ENCODE measurements around the gene TUBGCP3. TPM values are rescaled to one million over a fixed set of nuclear protein-coding genes. Genes with fewer than 3 reads are reported as not detected.

Gene TUBGCP3
- total and polyA plus RNA-seq, 7 donors: 7.4 to 15.3 (median 13.1) TPM

- Histone ChIP-seq H3K4me1 (peaks cover 2% of the 10 kb centered on the region), H3K27ac (no peak overlapping the region), H3K4me3 (no peak overlapping the region), H3K36me3 (ENCODE audit: insufficient read depth in 1 of 2, low read depth in 1 of 2) (no peaks in the 10 kb centered on the region), H3K9me3 (no peaks in the 10 kb centered on the region), H3K27me3 (ENCODE audit: insufficient read depth in 3 of 3, low read length in 2 of 3) (peaks cover 0 to 10% (median 0%) of the 10 kb centered on the region in 3 donors)
- no peak for TF ChIP-seq CTCF (IDR thresholded peaks at IDR 0.05)
- DNase-seq (no peak), ATAC-seq (no peak)
- intact Hi-C loops (cut with DNase I): no loop called here
- WGBS, 3 donors: 68 to 74% (median 71%) methylated on average over 8 of the region's 8 CpGs
These were observed 14.2 kb upstream of the TUBGCP3 start for GRCh38 chr13:112602189-112602588.

DNA sequence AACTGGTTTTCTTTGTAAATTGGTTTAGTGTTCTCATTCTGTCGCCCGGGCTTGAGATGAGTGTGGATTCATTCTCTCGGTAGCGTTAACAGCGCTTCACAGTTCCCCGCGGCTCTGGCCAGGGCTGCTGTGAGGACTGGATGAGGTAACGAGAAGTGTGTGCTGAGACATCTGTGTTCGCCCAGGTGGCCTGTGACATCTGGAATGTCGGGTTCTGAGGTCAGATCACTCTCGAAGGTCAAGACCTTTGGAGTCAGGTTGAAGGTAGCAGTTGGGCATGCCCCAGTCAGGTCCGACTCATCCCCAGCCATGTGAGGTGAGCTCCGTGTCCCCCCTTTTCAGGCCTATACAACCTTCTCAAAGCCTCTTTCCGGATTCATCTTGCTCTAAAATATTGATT, 13.4 kb upstream of the TUBGCP3 start:
- DNase-seq (no peak), ATAC-seq (no peak)
- Histone ChIP-seq H3K4me3 (no peak overlapping the region), H3K9me3 (no peaks in the 10 kb centered on the region), H3K27me3 (ENCODE audit: insufficient read depth in 3 of 3, low read length in 2 of 3) (peaks cover 0 to 10% (median 0%) of the 10 kb centered on the region in 3 donors), H3K27ac (no peak overlapping the region), H3K4me1 (no peaks in the 10 kb centered on the region), H3K36me3 (ENCODE audit: insufficient read depth in 1 of 2, low read depth in 1 of 2) (no peaks in the 10 kb centered on the region)
- TF ChIP-seq CTCF (IDR thresholded peaks at IDR 0.05): no peak
- 88 to 89% (median 88%) methylated on average over 14 of the region's 14 CpGs for WGBS, 3 donors
- intact Hi-C loops (cut with DNase I): no loop called here

GRCh38 chr13:112596235-112596634, 8.3 kb upstream of the TUBGCP3 start:
- Histone ChIP-seq H3K27me3 (ENCODE audit: insufficient read depth in 3 of 3, low read length in 2 of 3) (no peaks in the 10 kb centered on the region), H3K27ac (no peak overlapping the region), H3K4me1 (no peaks in the 10 kb centered on the region), H3K4me3 (no peak overlapping the region), H3K9me3 (no peaks in the 10 kb centered on the region), H3K36me3 (ENCODE audit: insufficient read depth in 1 of 2, low read depth in 1 of 2) (no peaks in the 10 kb centered on the region)
- DNase-seq (no peak), ATAC-seq (no peak)
- no peak for TF ChIP-seq CTCF (IDR thresholded peaks at IDR 0.05)
- intact Hi-C loops (cut with DNase I): no loop called here
- 83 to 89% (median 85%) methylated on average over 2 of the region's 2 CpGs for WGBS, 3 donors

DNA sequence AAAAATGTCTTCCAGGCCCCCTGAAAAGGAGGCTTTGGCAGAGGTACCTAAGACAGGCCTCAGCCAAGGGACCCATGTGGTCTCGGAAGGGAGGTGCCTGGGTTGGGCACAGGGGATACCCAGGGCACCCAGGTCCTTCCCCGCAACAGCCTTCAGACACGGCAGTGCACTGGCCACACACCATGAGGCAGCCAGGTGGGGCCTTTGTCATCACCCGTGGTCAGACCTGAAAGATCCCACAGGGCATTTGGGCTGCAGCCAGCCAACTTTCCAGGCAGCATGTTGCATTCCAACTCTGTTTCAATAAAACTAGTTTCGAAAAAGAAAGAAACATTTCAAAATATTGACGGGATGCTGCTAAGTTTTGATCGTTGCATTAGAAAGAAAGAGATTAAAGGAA, 4.7 kb upstream of the TUBGCP3 start:
- Histone ChIP-seq H3K27ac (no peak overlapping the region), H3K4me1 (no peaks in the 10 kb centered on the region), H3K36me3 (ENCODE audit: insufficient read depth in 1 of 2, low read depth in 1 of 2) (no peaks in the 10 kb centered on the region), H3K9me3 (no peaks in the 10 kb centered on the region), H3K27me3 (ENCODE audit: insufficient read depth in 3 of 3, low read length in 2 of 3) (no peaks in the 10 kb centered on the region), H3K4me3 (no peak overlapping the region)
- DNase-seq (no peak), ATAC-seq (no peak)
- TF ChIP-seq CTCF (IDR thresholded peaks at IDR 0.05): no peak
- WGBS, 3 donors: 84 to 88% (median 85%) methylated on average over 7 of the region's 7 CpGs
- intact Hi-C loops (cut with DNase I): no loop called here

GRCh38 chr13:112592181-112592580, 4.2 kb upstream of the TUBGCP3 start:
- Histone ChIP-seq H3K36me3 (ENCODE audit: insufficient read depth in 1 of 2, low read depth in 1 of 2) (no peaks in the 10 kb centered on the region), H3K27me3 (ENCODE audit: insufficient read depth in 3 of 3, low read length in 2 of 3) (no peaks in the 10 kb centered on the region), H3K27ac (no peak overlapping the region), H3K4me1 (no peaks in the 10 kb centered on the region), H3K4me3 (no peak overlapping the region), H3K9me3 (no peaks in the 10 kb centered on the region)
- no peak for TF ChIP-seq CTCF (IDR thresholded peaks at IDR 0.05)
- DNase-seq (no peak), ATAC-seq (no peak)
- intact Hi-C loops (cut with DNase I): no loop called here
- WGBS, 3 donors: 89 to 93% (median 91%) methylated on average over 7 of the region's 7 CpGs
